Prostate gland (tissue), 2 donors: ENCODE data around the gene PLAC9. TPM values are rescaled to one million over a fixed set of nuclear protein-coding genes. Genes with fewer than 3 reads are reported as not detected.
A peak's percentile ranks its signal among the peaks of the same experiment; 100 is the strongest.

Experiments used
- DNase-seq: peaks from one replicate; pipeline ENCODE4 v3.0.0-alpha.2; 2019; ENCODE audit warnings: low spot score
- H3K27ac ChIP-seq, 2 donors: fragments of 200-600 bp; sonication (generic); 2 replicates each; pipeline ENCODE4 v1.5.1; 2017 to 2019
- H3K27me3 ChIP-seq: fragments of 200-600 bp; sonication (generic); replicated peaks from 2 replicates; pipeline ENCODE4 v1.5.1; 2019; ENCODE audit not compliant: insufficient read depth
- H3K36me3 ChIP-seq, 2 donors: fragments of 200-600 bp; sonication (generic); 1 replicate in 1 of 2; 2 replicates in 1 of 2; pipeline versions ENCODE4 v1.5.1 to v1.8.1; 2017 to 2019
- H3K4me1 ChIP-seq: fragments of 200-600 bp; sonication (generic); replicated peaks from 2 replicates; pipeline ENCODE4 v1.5.1; 2019
- H3K4me3 ChIP-seq, 2 donors: fragments of 200-600 bp; sonication (generic); 2 replicates each; pipeline ENCODE4 v1.5.1; 2017 to 2019
- H3K9me3 ChIP-seq: fragments of 200-600 bp; sonication (generic); 2 replicates; pipeline ENCODE4 v1.5.1; 2017
- POLR2A ChIP-seq: fragments of 450-650 bp; IDR thresholded peaks from one replicate; pipeline ENCODE4 v1.6.1; 2016; ENCODE audit warnings: antibody characterized with exemption, mild to moderate bottlenecking
- POLR2AphosphoS5 ChIP-seq: sonication (generic); formaldehyde crosslinking; IDR thresholded peaks from one replicate; pipeline ENCODE4 v1.6.1; 2017; ENCODE audit warnings: antibody characterized with exemption
- WGBS: methylation state at CpG from one replicate; pipeline ENCODE4 v1.1.5; 2018; 5-methylcytosine and 5-hydroxymethylcytosine counted together
- intact Hi-C: fragments of 100-400 bp; cut with DNase I; formaldehyde crosslinking; loops from one replicate; pipeline ENCODE4 v1.14.2; 2022
- total RNA-seq, 2 donors: library from RNA; depleted of rRNA; stranded (reverse); fragments of >200 nt; gene quantifications; one replicate each; pipeline ENCODE4 v1.1.0, GENCODE V29; 2016
- TF ChIP-seq, protein P1 (sequence below), 4 experiments: fragments of 200-600 bp in 2 of 4; fragments of 450-650 bp in 2 of 4; sonication (generic) in 2 of 4; IDR thresholded peaks; 1 replicate in 3 of 4; 2 replicates in 1 of 4; pipeline ENCODE4 v1.5.1; 2016 to 2019; ENCODE audit warnings: antibody characterized with exemption in 4 of 4, mild to moderate bottlenecking in 2 of 4, moderate library complexity in 2 of 4

Gene PLAC9
- total RNA-seq, 2 donors from 2014 or later: 8.9 to 14.7 TPM

DNA sequence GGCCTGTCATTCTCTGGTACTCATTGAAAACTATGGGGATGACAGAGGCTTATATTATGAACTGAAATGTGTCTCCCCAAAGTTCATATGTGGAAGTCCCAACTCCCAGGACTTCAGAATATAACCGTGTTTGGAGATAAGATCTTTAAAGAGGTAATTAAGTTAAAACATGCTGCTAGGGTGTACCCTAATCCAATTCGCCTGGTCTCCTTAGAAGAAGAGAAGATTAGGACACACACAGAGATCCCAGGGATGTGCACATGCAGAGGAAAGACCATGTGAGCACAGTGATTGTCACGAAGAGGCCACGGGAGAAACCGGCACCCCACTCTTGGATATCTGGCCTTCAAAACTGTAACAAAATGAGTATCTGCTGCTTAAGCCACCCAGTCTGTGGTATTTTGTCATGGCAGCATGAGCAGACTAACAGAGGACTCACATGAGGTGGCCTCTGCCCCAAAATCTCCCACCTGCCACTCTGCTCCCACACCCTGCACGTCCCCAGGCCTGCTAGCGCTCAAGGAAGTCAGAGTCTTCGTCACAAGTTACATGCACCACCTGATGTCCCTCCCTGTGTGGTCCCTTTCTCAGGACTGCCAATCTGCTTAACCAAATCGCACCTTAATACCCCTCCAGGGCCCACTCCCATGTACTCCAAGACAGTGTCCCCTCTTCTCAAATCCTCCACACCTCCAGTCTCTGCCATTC is 26.8 kb downstream of the PLAC9 start:
- H3K36me3 ChIP-seq: peaks cover 0 to 7% of the 10 kb centered on the region in 2 donors
- no peaks in the 10 kb centered on the region for H3K9me3 ChIP-seq
- no peak for DNase-seq
- H3K27ac ChIP-seq: peak overlapping the region; percentile 42 to 56
- no peaks in the 10 kb centered on the region for H3K27me3 ChIP-seq
- intact Hi-C loops: loop anchor here (5.0 kb wide), 1 partner anchor 48 kb away; the partner anchor contains the start of gene ANXA11
- H3K4me3 ChIP-seq: no peak overlapping the region
- TF ChIP-seq POLR2A (no peak), POLR2AphosphoS5 (no peak)
- TF ChIP-seq, protein P1, sequence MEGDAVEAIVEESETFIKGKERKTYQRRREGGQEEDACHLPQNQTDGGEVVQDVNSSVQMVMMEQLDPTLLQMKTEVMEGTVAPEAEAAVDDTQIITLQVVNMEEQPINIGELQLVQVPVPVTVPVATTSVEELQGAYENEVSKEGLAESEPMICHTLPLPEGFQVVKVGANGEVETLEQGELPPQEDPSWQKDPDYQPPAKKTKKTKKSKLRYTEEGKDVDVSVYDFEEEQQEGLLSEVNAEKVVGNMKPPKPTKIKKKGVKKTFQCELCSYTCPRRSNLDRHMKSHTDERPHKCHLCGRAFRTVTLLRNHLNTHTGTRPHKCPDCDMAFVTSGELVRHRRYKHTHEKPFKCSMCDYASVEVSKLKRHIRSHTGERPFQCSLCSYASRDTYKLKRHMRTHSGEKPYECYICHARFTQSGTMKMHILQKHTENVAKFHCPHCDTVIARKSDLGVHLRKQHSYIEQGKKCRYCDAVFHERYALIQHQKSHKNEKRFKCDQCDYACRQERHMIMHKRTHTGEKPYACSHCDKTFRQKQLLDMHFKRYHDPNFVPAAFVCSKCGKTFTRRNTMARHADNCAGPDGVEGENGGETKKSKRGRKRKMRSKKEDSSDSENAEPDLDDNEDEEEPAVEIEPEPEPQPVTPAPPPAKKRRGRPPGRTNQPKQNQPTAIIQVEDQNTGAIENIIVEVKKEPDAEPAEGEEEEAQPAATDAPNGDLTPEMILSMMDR (IDR thresholded peaks at IDR 0.05): no peak
- H3K4me1 ChIP-seq: peaks cover 2% of the 10 kb centered on the region
- WGBS: 75% methylated on average over 9 of the region's 9 CpGs

DNA sequence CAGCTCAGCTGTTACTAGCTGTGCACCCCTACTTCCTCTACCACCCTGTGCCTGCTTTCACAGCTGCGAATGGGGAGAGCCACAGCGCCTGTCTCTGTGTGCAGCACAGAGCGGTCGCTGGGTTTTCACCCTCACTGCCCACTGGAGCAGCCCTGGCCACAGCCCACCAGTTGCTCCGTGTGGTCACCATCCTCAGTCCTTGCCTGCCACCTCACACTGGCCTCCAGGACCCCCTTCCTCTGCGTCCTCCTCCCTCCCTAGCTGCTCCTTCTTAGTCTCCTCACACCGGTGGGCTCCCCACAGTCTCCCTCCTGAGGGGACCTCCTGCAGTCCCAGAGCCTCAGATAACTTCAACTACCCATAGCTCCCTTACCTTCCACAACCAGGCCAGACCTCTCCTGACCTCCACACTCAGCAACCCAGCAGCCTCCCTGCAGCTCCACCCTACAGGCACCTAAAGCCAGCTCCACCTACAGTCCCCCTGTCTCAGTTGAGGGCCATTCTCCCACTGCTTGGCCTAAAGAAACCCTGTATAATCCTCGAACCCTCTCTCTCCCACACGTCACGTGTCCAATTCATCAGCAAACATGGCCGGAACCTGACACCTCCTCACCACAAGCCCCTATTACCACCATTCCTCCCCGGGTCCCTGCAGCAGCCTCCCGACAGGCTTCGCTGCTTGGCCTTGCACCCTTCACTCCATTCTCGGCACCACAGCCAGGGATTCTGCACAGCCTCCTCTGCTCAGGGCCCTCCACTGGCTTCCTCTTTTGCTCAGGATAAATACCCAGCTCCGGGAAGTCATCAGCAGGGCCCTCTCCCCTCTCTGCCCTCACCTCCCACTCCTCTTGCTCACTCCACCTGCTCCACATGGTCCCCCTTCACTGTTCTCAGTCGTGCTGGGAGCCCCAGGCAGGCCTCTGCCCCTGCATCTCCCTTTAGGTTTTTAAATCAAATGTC is 28.1 kb downstream of the PLAC9 start:
- 89% methylated on average over 17 of the region's 17 CpGs for WGBS
- intact Hi-C loops: no loop called here

DNA sequence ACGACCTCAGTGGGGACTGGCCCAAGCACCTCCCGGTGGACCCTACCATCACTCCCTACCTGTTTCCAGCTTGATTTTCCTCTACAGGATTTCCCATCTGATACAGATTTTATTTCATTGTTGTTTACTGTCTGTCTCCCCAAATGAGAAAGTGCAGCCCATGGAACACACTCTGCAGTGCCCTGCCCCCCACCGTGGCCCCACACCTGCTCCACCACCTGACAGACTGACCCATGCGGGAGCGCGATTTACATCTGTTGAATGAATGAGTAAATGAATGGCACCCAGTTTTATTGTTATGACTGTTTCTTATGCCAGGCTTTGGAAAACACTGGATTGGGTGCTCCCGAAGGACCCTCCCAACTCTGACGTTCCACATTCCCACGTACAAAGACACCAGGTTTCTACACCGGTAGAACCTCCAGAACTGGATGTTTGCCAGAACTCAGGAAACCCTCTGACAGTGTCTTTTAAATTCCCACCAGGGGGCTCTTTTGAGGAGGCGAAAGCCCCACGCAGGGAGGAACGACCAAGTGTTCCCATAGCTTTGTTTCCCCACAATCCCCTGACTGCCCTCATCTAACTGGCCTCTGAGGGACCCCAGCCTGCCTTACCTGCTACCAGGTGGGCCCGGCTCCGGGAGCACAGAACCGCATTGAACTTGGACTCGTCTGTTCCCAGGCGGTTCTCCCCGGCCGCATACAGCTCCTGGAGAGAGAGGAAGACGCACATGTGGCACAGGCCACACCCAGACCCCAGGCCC is 29.0 kb downstream of the PLAC9 start:
- TF ChIP-seq, protein P1 (IDR thresholded peaks at IDR 0.05): no peak
- no peak for TF ChIP-seq POLR2A
- no peak for TF ChIP-seq POLR2AphosphoS5
- intact Hi-C loops: no loop called here
- peaks cover 2% of the 10 kb centered on the region for H3K4me1 ChIP-seq
- no peaks in the 10 kb centered on the region for H3K9me3 ChIP-seq
- H3K36me3 ChIP-seq: peaks cover 0 to 7% of the 10 kb centered on the region in 2 donors
- 72% methylated on average over 21 of the region's 21 CpGs for WGBS
- H3K4me3 ChIP-seq: no peak overlapping the region
- DNase-seq: no peak
- H3K27me3 ChIP-seq: no peaks in the 10 kb centered on the region
- peak overlapping the region in 1 of 2 donors; percentile 47 for H3K27ac ChIP-seq

More for the DNA sequence above, 28.1 kb downstream of the PLAC9 start:
- Histone ChIP-seq H3K9me3 (no peaks in the 10 kb centered on the region), H3K27me3 (no peaks in the 10 kb centered on the region), H3K36me3 (peaks cover 0 to 7% of the 10 kb centered on the region in 2 donors), H3K27ac (peak overlapping the region in 1 of 2 donors; percentile 47), H3K4me1 (peaks cover 2% of the 10 kb centered on the region), H3K4me3 (no peak overlapping the region)
- TF ChIP-seq, protein P1 (IDR thresholded peaks at IDR 0.05): no peak
- TF ChIP-seq POLR2AphosphoS5 (no peak), POLR2A (no peak)
- no peak for DNase-seq

DNA sequence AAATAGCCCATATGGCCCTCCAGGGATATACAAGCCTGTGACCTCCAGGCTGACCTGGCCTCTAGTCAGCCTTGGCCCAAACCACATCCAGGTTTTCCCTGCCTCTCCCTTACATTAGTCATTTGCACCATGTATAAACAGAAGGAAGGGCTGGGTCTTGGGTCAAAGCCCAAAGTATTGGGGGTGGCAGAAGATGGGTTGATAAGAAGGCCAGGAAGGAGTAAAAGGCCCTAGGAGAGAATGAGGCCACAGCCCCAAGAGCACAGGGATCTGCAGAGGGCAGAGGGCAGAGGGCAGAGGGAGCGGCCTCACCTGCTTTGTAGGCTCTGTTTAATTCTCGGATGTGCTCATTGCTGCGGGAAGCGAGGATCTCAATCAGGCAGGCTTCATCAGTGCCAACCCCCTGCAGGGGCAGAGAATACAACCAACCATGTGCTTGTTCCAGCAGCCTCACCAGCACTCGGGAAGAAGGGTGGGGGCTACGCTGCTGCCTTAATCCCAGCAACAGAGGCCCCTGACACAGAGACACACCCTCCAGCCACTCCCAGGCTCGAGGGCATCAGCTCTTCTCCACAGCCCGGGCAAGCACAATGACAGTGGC is 31.3 kb downstream of the PLAC9 start:
- 72% methylated on average over 8 of the region's 8 CpGs for WGBS
- H3K4me1 ChIP-seq: peaks cover 14% of the 10 kb centered on the region
- intact Hi-C loops: no loop called here
- no peaks in the 10 kb centered on the region for H3K27me3 ChIP-seq
- no peak for DNase-seq
- H3K36me3 ChIP-seq: no peaks in the 10 kb centered on the region
- TF ChIP-seq POLR2A (no peak), POLR2AphosphoS5 (no peak)
- TF ChIP-seq, protein P1 (IDR thresholded peaks at IDR 0.05): no peak
- no peaks in the 10 kb centered on the region for H3K9me3 ChIP-seq
- H3K4me3 ChIP-seq: no peak overlapping the region
- no peak overlapping the region for H3K27ac ChIP-seq
